Ovary (tissue), 9 donors: ENCODE results near the gene BACH2. TPM values are rescaled to one million over a fixed set of nuclear protein-coding genes. Genes with fewer than 3 reads are reported as not detected.
"Not testable (repeated sequence)": the region's sequence is repeated elsewhere in the genome, so short reads cannot be mapped to it uniquely, and the experiment has no call there.

ENCODE experiments used
- DNase-seq, 5 donors: peaks; one replicate each; pipeline ENCODE4 v3.0.0-alpha.2; 2019 to 2020
- H3K27ac ChIP-seq, 2 donors: fragments of 200-600 bp; one replicate each; pipeline versions ENCODE4 v1.5.1 to v1.8.0; 2019 to 2022
- H3K27me3 ChIP-seq: fragments of 200-600 bp; one replicate; pipeline ENCODE4 v1.8.0; 2022
- H3K36me3 ChIP-seq: fragments of 200-600 bp; sonication (generic); one replicate; pipeline ENCODE4 v1.5.1; 2019
- H3K4me1 ChIP-seq: one replicate; pipeline ENCODE4 v1.8.1; 2013; ENCODE audit warnings: mild to moderate bottlenecking, moderate library complexity; ENCODE audit not compliant: insufficient read depth
- H3K4me3 ChIP-seq: fragments of 200-600 bp; sonication (generic); one replicate; pipeline ENCODE4 v1.5.1; 2017
- H3K9me3 ChIP-seq, 2 donors: fragments of 200-600 bp in 1 of 2; sonication (generic) in 1 of 2; one replicate each; pipeline versions ENCODE4 v1.5.1 to v1.8.1; 2013 to 2019; ENCODE audit warnings: mild to moderate bottlenecking in 1 of 2, moderate library complexity in 1 of 2
- CTCF ChIP-seq, 3 donors: fragments of 450-650 bp in 2 of 3; fragments of 200-600 bp in 1 of 3; IDR thresholded peaks; one replicate each; pipeline versions ENCODE4 v1.5.1 to v1.8.0; 2016 to 2022; ENCODE audit warnings: antibody characterized with exemption in 3 of 3, mild to moderate bottlenecking in 1 of 3
- EP300 ChIP-seq: sonication (generic); formaldehyde crosslinking; IDR thresholded peaks from one replicate; pipeline ENCODE4 v1.6.1; 2017; ENCODE audit warnings: antibody characterized with exemption
- POLR2A ChIP-seq: fragments of 450-650 bp; IDR thresholded peaks from one replicate; pipeline ENCODE4 v1.6.1; 2017; ENCODE audit warnings: antibody characterized with exemption, mild to moderate bottlenecking, moderate library complexity
- WGBS, 3 donors: extraction: QIAGEN DNeasy Blood & Tissue Kit in 1 of 3; methylation state at CpG; one replicate each; pipeline versions ENCODE4 v1.1.5 to v1.1.7; 2013 to 2017; 5-methylcytosine and 5-hydroxymethylcytosine counted together
- intact Hi-C, 4 donors: fragments of 100-400 bp; cut with DNase I; formaldehyde crosslinking; loops; one replicate each; pipeline versions ENCODE4 v1.11.0 to v1.15.1; 2022 to 2023
- polyA plus RNA-seq, 2 donors: library from polyadenylated mRNA; stranded (reverse); fragments of 200-250 nt in 1 of 2; fragments of 350-450 nt in 1 of 2; fragmentation: Illumina TruSeq in 1 of 2; extraction: RNeasy Lipid Tissue Mini Kit (QIAGEN cat#74804) in 1 of 2; gene quantifications; one replicate each; pipeline ENCODE4 v1.2.3, GENCODE V29; 2013 to 2014
- total RNA-seq, 7 donors: library from RNA; depleted of rRNA in 2 of 7; stranded (reverse); fragments of >200 nt in 2 of 7; fragmentation: NEBNext Ultra II Directional in 3 of 7; extraction: Animal tissue kit (Norgen Biotek cat#: 25700) in 3 of 7; gene quantifications; one replicate each; pipeline versions ENCODE4 v1.1.0 to v1.2.4, GENCODE V29; 2016 to 2023
- donor health status: DM: no; HTN: no; CAD: no; lungs with moderate emphysema.
- donor health status: DM: no; HTN: no; CAD: no.
- donor health status: Bipolar disorder and iron deficiency.
- donor health status: DM: yes; HTN: yes; CAD: no.
- donor health status: DM: no; HTN: no; CAD: no.
- donor health status: DM: yes; HTN: yes; CAD: no.

The BACH2 gene
- total and polyA plus RNA-seq, 9 donors = 2.6 to 19.2 (median 10.5) TPM

DNA sequence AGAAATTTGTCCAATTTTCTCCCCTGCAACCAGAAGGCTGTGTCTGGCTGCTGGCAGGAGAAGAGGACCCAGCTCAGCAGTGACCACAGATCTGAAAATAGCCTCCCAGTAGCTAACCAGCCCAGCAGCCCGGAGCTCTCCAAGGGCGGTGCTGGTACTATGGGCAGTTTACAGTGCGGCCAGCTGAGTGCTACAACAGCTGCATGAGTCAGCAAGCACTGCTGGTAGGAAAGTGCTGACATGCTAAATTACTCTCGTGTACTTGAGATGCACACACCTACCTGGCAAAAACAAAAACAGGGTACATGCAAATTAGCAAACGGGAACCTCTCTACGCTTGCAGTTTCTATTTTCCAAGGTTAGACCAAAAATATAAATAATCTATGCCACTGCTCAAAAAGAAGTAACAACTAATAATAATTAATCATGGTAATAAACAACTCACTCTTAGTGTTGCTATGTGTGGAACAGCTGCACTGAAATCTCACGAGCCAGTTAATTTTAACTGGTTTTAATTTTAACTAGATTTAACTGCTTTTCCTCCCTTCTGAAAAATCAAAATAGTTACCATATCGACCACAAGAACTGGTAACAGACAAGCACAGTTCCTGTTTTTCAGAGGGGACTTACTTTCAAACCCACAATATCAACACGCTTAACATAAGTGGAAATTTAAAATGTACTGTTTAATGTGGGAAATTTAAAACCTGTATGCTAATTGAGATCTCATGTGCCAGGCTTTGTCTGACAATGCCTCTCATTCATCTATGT, 10.8 kb downstream of the BACH2 start:
- no peak overlapping the region for H3K4me3 ChIP-seq
- WGBS, 3 donors = 11 to 15% (median 13%) methylated on average over 9 of the region's 9 CpGs

GRCh38 chr6:90285042-90285481, 11.6 kb downstream of the BACH2 start:
- H3K27me3 ChIP-seq = no peaks in the 10 kb centered on the region
- H3K4me1 ChIP-seq = peaks cover 7% of the 10 kb centered on the region
- intact Hi-C loops = loop anchor here in 1 of 4 donors (10.0 kb wide), 2 partner anchors 60 to 190 kb away; no protein-coding TSS in a partner anchor
- 21% methylated on average over 4 of the region's 4 CpGs for WGBS, 3 donors
- TF ChIP-seq POLR2A (no peak), CTCF (IDR thresholded peaks at IDR 0.05) (no peak), EP300 (no peak)
- no peaks in the 10 kb centered on the region for H3K9me3 ChIP-seq
- H3K36me3 ChIP-seq = no peaks in the 10 kb centered on the region
- no peak for DNase-seq
- no peak overlapping the region for H3K4me3 ChIP-seq
- peak overlapping the region in 1 of 2 donors; percentile 3 for H3K27ac ChIP-seq

More for the DNA sequence above, 10.8 kb downstream of the BACH2 start:
- intact Hi-C loops = loop anchor here in 1 of 4 donors (10.0 kb wide), 2 partner anchors 61 to 191 kb away; no protein-coding TSS in a partner anchor
- peaks cover 7% of the 10 kb centered on the region for H3K4me1 ChIP-seq
- H3K9me3 ChIP-seq = no peaks in the 10 kb centered on the region
- H3K36me3 ChIP-seq = no peaks in the 10 kb centered on the region
- peak overlapping the region in 1 of 2 donors; percentile 3 for H3K27ac ChIP-seq
- no peak for TF ChIP-seq POLR2A
- no peak for TF ChIP-seq CTCF (IDR thresholded peaks at IDR 0.05)
- no peak for TF ChIP-seq EP300
- H3K27me3 ChIP-seq = no peaks in the 10 kb centered on the region
- DNase-seq = peak; percentile 59 to 76 (median 71)

- WGBS, 3 donors = 6 to 10% (median 9%) methylated on average over 11 of the region's 11 CpGs
- Histone ChIP-seq H3K9me3 (no peaks in the 10 kb centered on the region), H3K27ac (peak overlapping the region in 1 of 2 donors; percentile 3), H3K27me3 (no peaks in the 10 kb centered on the region), H3K36me3 (no peaks in the 10 kb centered on the region), H3K4me3 (no peak overlapping the region), H3K4me1 (peaks cover 7% of the 10 kb centered on the region)
- TF ChIP-seq EP300 (no peak), CTCF (IDR thresholded peaks at IDR 0.05) (peak in 1 of 3 donors; percentile 26), POLR2A (no peak)
- DNase-seq = peak in 3 of 5 donors; percentile 26 to 43 (median 28)
- intact Hi-C loops = loop anchor here in 1 of 4 donors (10.0 kb wide), 2 partner anchors 60 to 190 kb away; no protein-coding TSS in a partner anchor
Observed at GRCh38 chr6:90284236-90285041, 12.2 kb downstream of the BACH2 start.

GRCh38 chr6:90282265-90282664, 14.4 kb downstream of the BACH2 start:
- H3K36me3 ChIP-seq, H3K27ac ChIP-seq, DNase-seq, H3K9me3 ChIP-seq, H3K27me3 ChIP-seq, H3K4me3 ChIP-seq, H3K4me1 ChIP-seq: not testable (repeated sequence)
- 95 to 98% (median 97%) methylated on average over 6 of the region's 6 CpGs for WGBS, 3 donors
- intact Hi-C loops = loop anchor here in 1 of 4 donors (10.0 kb wide), 2 partner anchors 57 to 187 kb away; no protein-coding TSS in a partner anchor
